ENCODE results near the gene IKZF2. TPM values are rescaled to one million over a fixed set of nuclear protein-coding genes. Genes with fewer than 3 reads are reported as not detected.

The IKZF2 gene
- total RNA-seq, 1 donor from 2014 or later, result 4.0 TPM

DNA sequence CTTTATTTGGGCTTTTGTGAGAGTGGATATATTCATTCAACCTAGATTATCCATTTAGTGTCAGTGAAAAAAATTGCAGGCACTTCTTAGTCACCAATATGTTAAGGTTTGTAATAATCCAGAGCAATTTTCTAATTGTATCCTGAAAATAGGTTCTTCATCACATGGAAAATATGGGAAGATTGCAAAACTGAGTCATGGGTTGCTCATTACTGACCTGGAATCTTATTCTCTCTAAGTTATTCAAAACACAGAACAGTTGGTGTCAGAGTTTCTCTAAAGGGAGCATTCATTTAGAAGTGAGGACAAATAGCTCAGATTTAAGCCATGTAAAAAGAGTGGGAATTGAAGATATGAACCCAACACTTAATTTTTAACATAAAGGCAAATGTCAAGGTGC lies 181.3 kb downstream of the IKZF2 start:
- DNase-seq (ENCODE audit: low spot score), result no peak
- Mint-ChIP-seq H3K36me3 (ENCODE audit: low read depth, unreplicated experiment) (no peaks in the 10 kb centered on the region), H3K27me3 (ENCODE audit: unreplicated experiment) (no peaks in the 10 kb centered on the region), H3K4me1 (ENCODE audit: unreplicated experiment) (no peaks in the 10 kb centered on the region), H3K27ac (ENCODE audit: unreplicated experiment) (no peak overlapping the region), H3K4me3 (ENCODE audit: unreplicated experiment) (no peak overlapping the region), H3K9me3 (ENCODE audit: unreplicated experiment) (no peaks in the 10 kb centered on the region)
- no peak for TF ChIP-seq CTCF (IDR thresholded peaks at IDR 0.05; ENCODE audit: unreplicated experiment)

GRCh38 chr2:212968284-212969081 lies 182.9 kb downstream of the IKZF2 start:
- H3K36me3 Mint-ChIP-seq (ENCODE audit: low read depth, unreplicated experiment), result no peaks in the 10 kb centered on the region
- no peaks in the 10 kb centered on the region for H3K27me3 Mint-ChIP-seq (ENCODE audit: unreplicated experiment)
- H3K9me3 Mint-ChIP-seq (ENCODE audit: unreplicated experiment), result no peaks in the 10 kb centered on the region
- H3K27ac Mint-ChIP-seq (ENCODE audit: unreplicated experiment), result no peak overlapping the region
- H3K4me3 Mint-ChIP-seq (ENCODE audit: unreplicated experiment), result no peak overlapping the region
- TF ChIP-seq CTCF (IDR thresholded peaks at IDR 0.05; ENCODE audit: unreplicated experiment), result no peak
- no peak for DNase-seq (ENCODE audit: low spot score)
- H3K4me1 Mint-ChIP-seq (ENCODE audit: unreplicated experiment), result no peaks in the 10 kb centered on the region

DNA sequence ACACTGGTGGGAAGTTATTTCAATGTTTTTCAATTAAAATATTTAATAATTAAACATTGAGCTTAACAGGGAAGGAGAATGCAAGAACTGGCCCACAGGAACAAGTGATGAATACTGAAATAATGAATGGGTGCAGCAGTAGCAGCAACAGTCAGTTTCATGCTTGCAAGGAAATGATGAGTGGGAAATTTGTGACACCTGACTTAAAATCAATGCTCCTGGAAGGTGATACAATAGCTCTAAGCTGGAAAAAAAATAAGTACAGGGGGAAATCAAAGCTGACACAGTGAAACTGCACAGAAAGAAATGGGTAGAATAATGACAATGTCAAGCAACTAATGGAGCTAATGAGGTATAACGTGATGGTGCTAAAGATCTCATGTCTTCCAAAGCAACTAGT lies 184.5 kb downstream of the IKZF2 start:
- Mint-ChIP-seq H3K36me3 (ENCODE audit: low read depth, unreplicated experiment) (no peaks in the 10 kb centered on the region), H3K27ac (ENCODE audit: unreplicated experiment) (no peak overlapping the region), H3K27me3 (ENCODE audit: unreplicated experiment) (no peaks in the 10 kb centered on the region), H3K4me3 (ENCODE audit: unreplicated experiment) (no peak overlapping the region), H3K9me3 (ENCODE audit: unreplicated experiment) (no peaks in the 10 kb centered on the region), H3K4me1 (ENCODE audit: unreplicated experiment) (peaks cover 8% of the 10 kb centered on the region)
- no peak for DNase-seq (ENCODE audit: low spot score)
- no peak for TF ChIP-seq CTCF (IDR thresholded peaks at IDR 0.05; ENCODE audit: unreplicated experiment)

DNA sequence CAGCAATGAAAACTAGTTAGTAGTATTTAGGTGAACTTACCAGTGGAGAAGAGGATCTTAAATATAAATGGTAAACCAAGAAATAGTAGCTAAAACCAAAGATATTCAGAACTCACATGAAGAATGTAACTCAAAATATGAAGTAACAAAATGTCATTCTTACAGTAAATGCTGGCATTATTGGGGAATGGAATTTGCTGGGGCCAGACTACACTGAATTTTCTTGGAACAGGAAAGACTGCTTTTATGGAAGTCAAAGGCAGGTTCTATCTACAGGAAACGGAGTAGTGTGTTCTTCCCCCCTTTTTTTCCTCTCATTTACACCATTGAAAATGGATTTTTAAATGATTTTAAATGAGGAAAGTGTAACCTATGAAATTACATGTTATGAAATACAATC lies 188.7 kb downstream of the IKZF2 start:
- no peak for DNase-seq (ENCODE audit: low spot score)
- Mint-ChIP-seq H3K27ac (ENCODE audit: unreplicated experiment) (no peak overlapping the region), H3K9me3 (ENCODE audit: unreplicated experiment) (no peaks in the 10 kb centered on the region), H3K27me3 (ENCODE audit: unreplicated experiment) (peaks cover 3% of the 10 kb centered on the region), H3K4me3 (ENCODE audit: unreplicated experiment) (no peak overlapping the region), H3K36me3 (ENCODE audit: low read depth, unreplicated experiment) (no peaks in the 10 kb centered on the region), H3K4me1 (ENCODE audit: unreplicated experiment) (peaks cover 27% of the 10 kb centered on the region)
- TF ChIP-seq CTCF (IDR thresholded peaks at IDR 0.05; ENCODE audit: unreplicated experiment), result no peak

DNA sequence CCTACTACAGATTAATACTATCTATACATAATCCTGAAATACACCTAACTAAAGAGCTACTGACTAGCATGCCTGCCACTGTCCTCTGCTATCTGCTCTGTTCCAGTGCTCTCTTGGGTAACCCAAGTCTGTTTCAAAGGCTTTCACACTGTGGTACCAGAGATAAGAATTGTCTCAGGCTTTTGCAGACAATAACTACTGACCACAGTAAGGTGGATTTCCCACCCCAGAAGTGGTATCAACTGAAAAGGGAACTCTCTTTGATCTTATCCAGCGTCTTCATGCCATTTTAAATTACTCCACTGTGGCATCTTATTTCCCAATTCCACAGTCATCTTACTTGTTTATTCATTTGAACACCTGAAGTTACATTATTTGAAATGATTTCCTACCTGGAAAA lies 190.2 kb downstream of the IKZF2 start:
- no peaks in the 10 kb centered on the region for H3K36me3 Mint-ChIP-seq (ENCODE audit: low read depth, unreplicated experiment)
- TF ChIP-seq CTCF (IDR thresholded peaks at IDR 0.05; ENCODE audit: unreplicated experiment), result no peak
- H3K27ac Mint-ChIP-seq (ENCODE audit: unreplicated experiment), result no peak overlapping the region
- no peaks in the 10 kb centered on the region for H3K9me3 Mint-ChIP-seq (ENCODE audit: unreplicated experiment)
- DNase-seq (ENCODE audit: low spot score), result no peak
- no peak overlapping the region for H3K4me3 Mint-ChIP-seq (ENCODE audit: unreplicated experiment)
- peaks cover 3% of the 10 kb centered on the region for H3K27me3 Mint-ChIP-seq (ENCODE audit: unreplicated experiment)
- H3K4me1 Mint-ChIP-seq (ENCODE audit: unreplicated experiment), result peaks cover 27% of the 10 kb centered on the region
